GM12892 (cell line): ENCODE results near the gene FBXO11.

ENCODE experiments used
- POLR2A ChIP-seq: IDR thresholded peaks from 2 replicates; pipeline ENCODE4 v1.6.1; 2011; ENCODE audit warnings: low read depth, low read length, control low read depth
- POLR2AphosphoS5 ChIP-seq: IDR thresholded peaks from 2 replicates; pipeline ENCODE4 v1.6.1; 2011; ENCODE audit warnings: low read depth, low read length, control low read depth
- TAF1 ChIP-seq: IDR thresholded peaks from 2 replicates; pipeline ENCODE4 v1.6.1; 2011; ENCODE audit warnings: low read depth, mild to moderate bottlenecking, control low read depth, low read length, borderline replicate concordance

GRCh38 chr2:47819834-47820233 lies 86.5 kb downstream of the FBXO11 start:
- TF ChIP-seq POLR2A (no peak), POLR2AphosphoS5 (no peak), TAF1 (no peak)
